ENCODE data around the gene CTNNA3. TPM values are rescaled to one million over a fixed set of nuclear protein-coding genes. Genes with fewer than 3 reads are reported as not detected.

The CTNNA3 gene
- total RNA-seq, 1 donor from 2014 or later: under 0.01 TPM

DNA sequence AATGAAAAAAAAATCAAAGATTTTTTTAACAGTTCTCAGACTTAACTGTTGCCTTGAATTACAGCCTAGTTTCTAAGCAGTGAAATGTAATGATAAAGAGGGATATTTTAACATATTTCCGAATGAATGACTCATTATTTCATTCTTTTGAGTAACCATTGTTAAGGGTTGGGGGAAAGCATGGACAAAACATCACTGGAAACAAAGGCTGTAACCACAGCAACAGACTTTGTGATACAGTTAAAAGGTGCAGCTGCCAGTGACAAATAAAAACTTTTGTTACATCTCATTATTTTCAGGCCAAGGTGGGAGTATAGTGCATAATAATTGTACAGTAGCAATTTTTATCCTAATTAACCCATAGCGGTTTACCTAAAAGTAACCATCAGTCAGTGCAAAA lies 597.5 kb downstream of the CTNNA3 start:
- DNase-seq: peak; percentile 0

DNA sequence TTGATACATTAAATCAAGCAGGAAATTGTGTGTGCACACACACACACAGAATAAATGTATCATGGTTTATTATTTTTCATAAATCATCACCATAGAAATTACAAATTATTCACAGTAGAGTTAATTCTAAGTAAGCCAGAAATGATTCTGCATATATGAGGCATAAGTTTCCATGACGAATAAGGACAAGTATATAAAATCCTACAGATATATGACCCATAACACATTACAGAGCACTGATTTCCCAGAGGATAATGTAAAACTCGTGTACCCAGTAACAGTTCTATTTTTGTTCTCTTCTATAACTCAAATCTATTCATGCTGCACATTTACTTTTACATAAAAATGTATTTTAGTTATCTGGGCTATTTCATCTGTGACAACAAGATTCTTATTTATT lies 600.5 kb downstream of the CTNNA3 start:
- DNase-seq: no peak

- DNase-seq: no peak
Observed at GRCh38 chr10:67088036-67088435, 608.0 kb downstream of the CTNNA3 start.

GRCh38 chr10:67087135-67087425 lies 608.9 kb downstream of the CTNNA3 start:
- DNase-seq: no peak

DNA sequence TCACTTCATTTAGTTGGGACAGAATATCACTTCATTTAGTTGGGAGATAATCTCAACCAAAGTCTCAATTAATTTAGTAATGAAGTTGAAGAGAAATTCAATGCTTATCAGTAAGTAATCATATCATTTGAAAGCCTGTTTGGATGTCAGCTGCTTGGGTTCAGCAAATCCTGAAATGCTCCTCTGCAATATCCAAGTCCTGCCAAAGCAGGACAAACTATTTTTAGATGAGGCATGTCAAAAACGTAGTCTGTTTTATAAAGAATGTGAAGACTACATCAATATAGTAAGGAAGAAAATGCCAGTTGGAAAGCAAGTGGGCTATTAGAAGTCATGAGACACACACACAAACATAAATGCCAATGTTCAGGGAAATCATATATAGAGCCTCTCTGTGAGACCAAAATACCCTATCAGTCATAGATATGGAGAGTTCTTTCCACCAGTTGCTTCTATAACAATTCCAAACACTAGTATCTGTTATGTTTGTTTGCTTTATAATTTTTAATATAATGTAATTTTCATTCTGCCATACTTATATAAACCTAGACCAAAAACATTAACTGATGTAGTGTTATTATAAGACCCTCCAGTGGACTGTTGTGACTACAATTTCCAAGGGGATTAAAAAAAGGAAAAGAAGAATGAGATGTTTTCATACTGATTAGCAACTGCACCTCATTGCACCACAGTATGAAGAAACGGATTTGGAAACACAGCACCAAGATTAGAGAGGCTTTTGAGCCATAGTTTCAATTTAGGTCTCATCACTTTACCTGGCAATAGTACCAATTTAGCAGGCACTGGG lies 609.5 kb downstream of the CTNNA3 start:
- DNase-seq: no peak

DNA sequence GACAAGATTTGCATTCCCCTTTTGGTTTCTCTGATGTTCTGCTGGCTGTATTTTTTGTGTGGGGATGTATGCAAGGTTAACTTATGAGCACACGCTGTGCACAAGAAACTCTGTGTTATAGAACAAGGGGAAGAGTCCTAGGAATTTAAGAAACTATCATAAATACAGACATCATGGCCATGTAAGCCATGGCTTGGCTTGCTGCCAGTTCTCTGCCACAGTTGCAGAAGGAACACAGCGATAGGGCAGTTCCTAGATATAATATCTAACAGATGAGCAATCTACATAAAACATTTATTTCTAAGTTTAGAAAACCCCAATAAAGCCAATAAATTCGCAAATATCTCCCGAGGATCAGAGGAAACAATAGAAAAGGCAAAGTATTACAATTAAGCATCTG lies 616.9 kb downstream of the CTNNA3 start:
- DNase-seq: no peak

DNA sequence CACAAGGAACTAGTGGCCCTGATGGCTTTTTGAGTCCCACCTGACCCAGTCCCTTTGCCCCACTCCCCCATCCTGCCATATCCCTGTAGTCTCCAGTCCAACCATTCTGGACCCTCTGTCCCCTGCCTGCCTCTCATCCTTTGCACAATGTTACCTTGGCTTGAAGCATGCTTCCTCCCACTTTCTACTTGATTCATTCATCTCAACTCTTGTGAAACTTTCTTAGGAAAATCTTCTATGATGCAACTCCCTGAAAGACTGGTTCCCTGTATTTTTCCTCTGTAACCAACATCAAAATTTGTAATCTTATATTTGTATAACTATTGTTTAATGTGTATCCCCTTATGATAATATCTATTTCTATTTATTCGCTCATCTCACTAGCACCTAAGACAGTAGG lies 618.6 kb downstream of the CTNNA3 start:
- no peak for DNase-seq

GRCh38 chr10:67076144-67076543 lies 619.9 kb downstream of the CTNNA3 start:
- no peak for DNase-seq

- DNase-seq: no peak
Observed at GRCh38 chr10:67075491-67075971, 620.5 kb downstream of the CTNNA3 start.

DNA sequence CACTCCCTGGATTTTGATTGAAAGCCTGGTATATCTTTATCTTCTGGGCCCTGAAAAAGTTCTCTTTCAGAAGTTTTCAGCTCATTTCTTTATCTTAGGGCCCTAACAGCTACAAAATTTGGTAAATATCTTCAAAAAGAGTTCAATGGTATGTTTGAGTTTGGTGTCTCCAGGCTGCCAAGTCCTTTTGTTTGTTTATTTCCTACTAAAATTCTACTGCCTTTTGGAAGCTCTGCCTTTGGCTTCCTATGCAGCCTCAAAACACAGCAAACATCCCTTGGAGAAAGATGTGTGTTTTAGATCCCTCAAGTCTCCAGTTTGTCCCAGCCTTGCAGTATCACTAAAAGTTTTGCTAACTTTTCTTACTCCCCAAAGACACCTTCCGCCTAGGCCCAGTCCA lies 623.3 kb downstream of the CTNNA3 start:
- no peak for DNase-seq

DNA sequence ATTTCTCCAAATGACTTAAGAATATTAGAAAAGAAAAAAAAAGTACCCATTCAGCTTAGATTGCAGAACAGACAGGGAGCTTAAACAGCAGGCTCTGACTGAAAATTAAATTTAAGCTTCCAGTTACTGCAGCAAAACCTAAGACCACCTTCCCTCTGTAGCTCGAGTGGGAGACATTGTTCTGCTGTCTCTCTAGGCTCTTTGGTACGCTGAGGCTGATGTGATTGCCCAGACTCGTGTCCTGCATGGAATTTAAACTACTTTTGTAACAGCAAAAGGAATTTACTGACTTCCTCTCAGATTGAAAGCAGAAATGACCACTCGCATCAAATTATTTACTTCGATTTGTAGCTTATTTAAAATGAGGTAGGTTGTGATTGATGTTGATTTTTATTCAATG lies 645.6 kb downstream of the CTNNA3 start:
- DNase-seq: no peak

- DNase-seq: no peak
Observed at GRCh38 chr10:67049988-67050387, 646.0 kb downstream of the CTNNA3 start.

GRCh38 chr10:67046507-67046906 lies 649.5 kb downstream of the CTNNA3 start:
- DNase-seq: no peak

- no peak for DNase-seq
Observed at GRCh38 chr10:67045404-67045803, 650.6 kb downstream of the CTNNA3 start.

DNA sequence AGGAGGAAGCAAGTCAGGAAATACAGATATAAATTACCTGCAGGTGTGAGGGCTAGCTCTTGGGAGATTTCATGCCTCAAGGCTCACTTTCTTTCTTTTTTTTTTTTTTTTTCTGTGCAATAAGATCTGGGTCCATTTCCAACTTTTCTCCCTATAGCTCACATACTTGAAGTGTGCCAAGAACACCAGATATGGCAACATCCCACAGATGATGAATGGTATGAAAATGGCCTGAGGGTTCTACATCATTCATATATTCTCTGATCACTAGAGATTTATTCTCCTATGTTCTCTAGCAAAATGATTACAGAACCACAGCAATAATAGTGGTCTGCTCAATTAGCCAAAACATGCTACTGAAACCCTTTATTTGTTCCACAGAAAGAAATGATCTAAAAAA lies 653.0 kb downstream of the CTNNA3 start:
- DNase-seq: no peak

DNA sequence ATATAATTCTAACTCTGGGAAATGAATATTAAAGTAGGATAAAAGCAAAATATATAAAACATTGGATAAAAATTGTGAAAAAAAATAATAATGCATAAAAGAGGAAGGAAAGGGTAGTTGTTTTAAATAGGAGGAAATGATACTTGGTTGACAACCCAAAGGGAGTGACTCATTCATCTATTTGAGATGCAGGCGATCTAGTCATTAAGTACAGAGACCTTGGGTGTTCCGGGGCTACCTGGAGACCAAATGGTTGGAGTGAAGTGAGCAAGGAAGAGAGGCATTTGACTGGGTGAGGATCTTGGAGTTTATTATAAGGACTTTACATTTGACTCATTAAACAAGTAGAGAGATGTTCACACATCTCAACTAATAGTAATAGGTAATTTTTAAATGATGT lies 659.2 kb downstream of the CTNNA3 start:
- DNase-seq: no peak

GRCh38 chr10:67033878-67034277 lies 662.1 kb downstream of the CTNNA3 start:
- no peak for DNase-seq

GRCh38 chr10:67022099-67022498 lies 673.9 kb downstream of the CTNNA3 start:
- no peak for DNase-seq

DNA sequence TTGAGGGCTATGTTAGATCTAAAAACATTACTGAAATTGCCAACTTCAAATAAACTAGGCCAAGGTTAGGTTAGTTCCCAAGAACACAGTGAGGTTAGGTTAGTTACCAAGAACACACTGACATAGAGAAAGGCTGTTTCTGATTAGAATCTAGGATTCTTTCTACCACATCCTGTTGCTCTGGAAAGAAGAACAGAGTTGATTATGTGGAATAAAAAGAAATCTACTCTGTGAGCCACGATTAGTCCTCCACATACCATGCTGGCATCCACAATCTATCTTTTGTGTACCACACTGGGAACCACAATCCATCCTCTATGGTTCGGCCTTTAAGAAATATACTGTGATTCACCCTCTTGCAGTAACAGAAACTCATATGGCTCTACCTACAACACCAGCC lies 678.8 kb downstream of the CTNNA3 start:
- no peak for DNase-seq

DNA sequence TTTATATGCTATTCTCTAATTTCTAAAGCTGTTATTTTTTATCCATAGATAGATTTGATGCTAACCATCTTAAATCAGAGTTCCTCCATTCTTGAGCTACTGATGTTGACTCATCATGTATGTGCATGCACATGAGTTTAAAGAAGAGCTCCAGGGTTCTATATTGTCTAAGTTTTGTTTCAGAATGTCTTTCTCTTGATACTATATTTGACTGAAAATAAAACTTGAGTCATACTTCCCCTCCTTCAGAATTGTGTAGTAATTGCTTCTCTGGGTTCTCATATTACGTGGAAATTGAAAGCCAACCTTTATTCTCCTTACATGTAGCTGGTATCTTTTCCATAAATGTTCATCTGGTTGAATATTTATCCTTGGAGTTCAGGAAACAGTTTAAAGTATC lies 680.8 kb downstream of the CTNNA3 start:
- DNase-seq: no peak

DNA sequence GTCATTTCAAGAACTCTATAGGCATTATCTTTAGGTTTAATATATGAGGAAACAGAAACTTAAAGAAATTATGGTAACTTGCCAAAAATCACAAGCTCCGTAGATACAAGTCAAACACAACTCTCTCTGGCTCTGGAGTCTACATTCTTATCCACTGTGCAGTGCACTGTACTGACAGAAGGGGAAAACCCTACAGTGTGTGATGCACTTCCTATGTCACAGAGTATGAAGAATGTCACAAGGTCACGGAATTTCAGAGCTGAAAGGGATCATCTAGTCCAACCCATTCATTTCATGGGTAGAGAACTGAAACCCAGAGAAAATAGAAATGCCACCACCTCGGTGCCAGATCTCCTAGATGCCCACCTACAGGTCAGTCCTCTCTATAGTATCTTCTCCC lies 684.0 kb downstream of the CTNNA3 start:
- no peak for DNase-seq

GRCh38 chr10:67011480-67011879 lies 684.5 kb downstream of the CTNNA3 start:
- no peak for DNase-seq

GRCh38 chr10:67005981-67006380 lies 690.0 kb downstream of the CTNNA3 start:
- DNase-seq: no peak

- no peak for DNase-seq
Observed at GRCh38 chr10:67004690-67005089, 691.3 kb downstream of the CTNNA3 start.

Data from dermis blood vessel endothelial cell (primary cell).